HG03378 (cell line): ENCODE results near the gene ITGB8.

Source experiments
- ATAC-seq: cut with Tn5 transposase; IDR thresholded peaks from one replicate; pipeline ENCODE4 v1.9.1; 2021; ENCODE audit warnings: mild to moderate bottlenecking, moderate library complexity; ENCODE audit not compliant: unreplicated experiment

The ITGB8 gene

GRCh38 chr7:20307119-20307518 lies 23.6 kb upstream of the ITGB8 start:
- ATAC-seq: peak; percentile 70

GRCh38 chr7:20307901-20308300 lies 22.8 kb upstream of the ITGB8 start:
- ATAC-seq: no peak

DNA sequence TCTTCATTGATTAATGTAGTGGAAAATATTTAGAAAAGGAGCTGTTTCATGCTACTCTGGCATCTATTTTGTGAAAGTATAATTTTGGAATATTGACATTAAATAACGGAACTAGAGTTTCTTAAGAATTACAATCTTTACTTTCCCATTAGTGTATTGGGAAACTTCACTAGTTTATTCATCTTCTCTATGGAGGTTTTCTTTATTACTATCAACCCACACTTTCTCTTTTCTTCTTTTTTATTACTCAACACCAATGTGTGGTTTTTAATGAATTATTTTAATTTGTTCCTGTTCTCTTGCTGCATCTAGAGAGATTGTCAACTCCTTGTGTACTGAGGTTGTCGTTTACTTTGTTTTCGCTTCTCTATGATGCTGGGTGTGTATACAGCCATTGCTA lies 20.4 kb upstream of the ITGB8 start:
- no peak for ATAC-seq

DNA sequence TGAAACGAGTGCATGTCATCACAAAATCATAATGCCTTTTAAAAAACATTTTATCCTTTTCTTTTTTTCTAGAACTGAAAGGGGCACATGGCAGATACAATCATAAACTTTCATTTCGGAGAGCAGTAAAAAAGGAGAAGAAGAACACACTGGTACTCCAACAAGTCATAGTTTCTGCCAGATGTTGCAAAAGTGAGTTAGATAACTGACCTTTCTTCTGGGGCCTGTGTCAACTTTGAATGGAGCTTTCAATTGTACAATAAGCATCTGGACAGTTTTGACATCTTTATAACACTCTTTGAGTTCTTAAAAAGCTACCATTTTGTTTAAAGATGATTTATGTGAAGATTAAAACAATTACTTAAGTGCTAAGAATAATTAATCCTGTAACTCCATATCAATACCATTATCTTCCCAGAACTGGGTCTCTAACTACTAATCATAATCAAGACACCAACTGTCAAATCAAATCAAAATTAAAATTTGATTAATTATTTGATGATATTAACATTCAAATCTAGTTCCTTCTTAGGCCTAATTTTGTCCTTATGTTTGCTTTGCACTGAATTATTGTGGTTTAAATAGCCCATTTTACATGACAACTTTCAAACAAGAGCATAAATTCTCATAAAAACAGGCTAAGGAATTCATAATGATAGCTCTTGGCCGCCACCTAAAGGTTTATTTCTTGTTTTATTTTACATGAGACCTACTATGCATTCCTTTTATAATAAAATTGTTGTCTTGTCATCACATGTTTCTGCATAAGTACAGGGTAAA lies 19.5 kb upstream of the ITGB8 start:
- peak; percentile 59 for ATAC-seq

DNA sequence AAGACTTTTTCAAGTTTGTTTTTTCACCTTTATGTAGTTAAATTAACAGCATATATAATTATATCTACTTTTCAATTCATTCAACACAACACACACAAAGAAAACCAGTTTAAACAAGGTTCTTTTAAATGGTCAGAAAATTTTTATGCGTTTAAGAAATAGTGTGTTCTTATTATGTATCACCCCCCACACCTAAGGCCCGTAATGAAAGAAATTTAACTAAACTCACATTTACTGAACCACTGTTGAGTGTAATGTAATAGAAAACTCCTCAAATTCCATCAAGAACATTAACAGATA lies 19.0 kb upstream of the ITGB8 start:
- no peak for ATAC-seq

- ATAC-seq: no peak
Observed at GRCh38 chr7:20312562-20312961, 18.1 kb upstream of the ITGB8 start.

- ATAC-seq: no peak
Observed at GRCh38 chr7:20313626-20314025, 17.1 kb upstream of the ITGB8 start.

GRCh38 chr7:20314198-20314597 lies 16.5 kb upstream of the ITGB8 start:
- ATAC-seq: no peak

DNA sequence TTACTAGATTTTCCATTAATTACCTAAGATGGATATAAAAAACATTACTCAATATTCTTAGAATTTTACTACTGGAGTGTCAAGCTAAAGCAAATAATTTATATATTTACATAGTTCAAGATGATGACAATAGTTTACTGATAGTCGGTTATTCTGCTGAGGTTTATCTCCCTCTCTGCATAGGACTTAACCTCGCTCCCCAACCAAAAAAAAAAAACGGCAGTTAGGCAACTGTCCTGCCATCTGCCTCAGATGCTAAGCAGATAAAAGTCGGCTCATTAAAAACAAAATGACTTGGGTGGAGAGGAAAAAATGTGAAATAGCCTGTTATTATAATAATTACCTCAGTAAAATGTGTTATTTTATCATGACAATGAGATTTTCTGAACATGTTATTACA lies 14.0 kb upstream of the ITGB8 start:
- ATAC-seq: no peak

- no peak for ATAC-seq
Observed at GRCh38 chr7:20317413-20317812, 13.3 kb upstream of the ITGB8 start.

- no peak for ATAC-seq
Observed at GRCh38 chr7:20318933-20319332, 11.8 kb upstream of the ITGB8 start.

GRCh38 chr7:20320322-20320721 lies 10.4 kb upstream of the ITGB8 start:
- ATAC-seq: no peak

DNA sequence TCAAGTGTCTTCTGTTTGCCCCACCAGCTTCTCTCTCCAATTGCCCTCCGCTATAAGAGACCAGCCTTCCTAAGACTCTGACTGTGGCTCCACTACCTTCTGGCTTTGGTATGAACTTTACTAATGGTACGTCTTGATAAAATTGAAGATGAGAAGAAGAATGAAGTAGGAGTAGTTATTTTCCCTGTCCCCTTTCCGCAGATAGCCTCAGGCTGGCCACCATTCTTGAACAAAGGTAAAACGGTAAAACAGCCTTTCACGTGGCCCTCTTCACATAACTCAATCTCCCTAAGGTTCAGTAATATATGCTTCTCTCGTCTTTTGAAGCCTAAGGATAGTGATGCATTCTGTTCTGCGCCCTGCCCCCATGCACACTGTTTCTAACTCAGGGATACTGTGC lies 9.9 kb upstream of the ITGB8 start:
- no peak for ATAC-seq

- ATAC-seq: no peak
Observed at GRCh38 chr7:20323595-20323994, 7.1 kb upstream of the ITGB8 start.

GRCh38 chr7:20326342-20326741 lies 4.4 kb upstream of the ITGB8 start:
- no peak for ATAC-seq

- ATAC-seq: no peak
Observed at GRCh38 chr7:20327055-20327454, 3.6 kb upstream of the ITGB8 start.

DNA sequence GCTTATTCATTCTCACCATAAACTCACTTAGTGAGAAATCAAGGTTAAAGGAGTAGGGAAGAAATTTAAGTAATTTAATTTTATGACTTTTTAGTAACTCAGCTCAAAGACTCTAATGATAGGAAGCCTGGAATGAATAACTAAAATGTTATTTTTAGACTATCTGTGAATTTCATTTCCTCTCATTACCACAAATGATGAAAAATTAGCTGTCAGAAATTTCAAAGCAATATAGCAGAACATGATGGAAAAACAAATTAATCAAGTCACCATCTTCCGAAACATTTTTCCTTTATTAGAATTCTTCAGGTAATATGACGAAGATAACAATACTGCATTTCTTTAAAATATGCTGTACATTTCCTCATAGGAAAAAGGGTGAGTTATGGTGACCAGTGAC lies 2.7 kb upstream of the ITGB8 start:
- no peak for ATAC-seq

- no peak for ATAC-seq
Observed at GRCh38 chr7:20328692-20329091, 2.0 kb upstream of the ITGB8 start.

DNA sequence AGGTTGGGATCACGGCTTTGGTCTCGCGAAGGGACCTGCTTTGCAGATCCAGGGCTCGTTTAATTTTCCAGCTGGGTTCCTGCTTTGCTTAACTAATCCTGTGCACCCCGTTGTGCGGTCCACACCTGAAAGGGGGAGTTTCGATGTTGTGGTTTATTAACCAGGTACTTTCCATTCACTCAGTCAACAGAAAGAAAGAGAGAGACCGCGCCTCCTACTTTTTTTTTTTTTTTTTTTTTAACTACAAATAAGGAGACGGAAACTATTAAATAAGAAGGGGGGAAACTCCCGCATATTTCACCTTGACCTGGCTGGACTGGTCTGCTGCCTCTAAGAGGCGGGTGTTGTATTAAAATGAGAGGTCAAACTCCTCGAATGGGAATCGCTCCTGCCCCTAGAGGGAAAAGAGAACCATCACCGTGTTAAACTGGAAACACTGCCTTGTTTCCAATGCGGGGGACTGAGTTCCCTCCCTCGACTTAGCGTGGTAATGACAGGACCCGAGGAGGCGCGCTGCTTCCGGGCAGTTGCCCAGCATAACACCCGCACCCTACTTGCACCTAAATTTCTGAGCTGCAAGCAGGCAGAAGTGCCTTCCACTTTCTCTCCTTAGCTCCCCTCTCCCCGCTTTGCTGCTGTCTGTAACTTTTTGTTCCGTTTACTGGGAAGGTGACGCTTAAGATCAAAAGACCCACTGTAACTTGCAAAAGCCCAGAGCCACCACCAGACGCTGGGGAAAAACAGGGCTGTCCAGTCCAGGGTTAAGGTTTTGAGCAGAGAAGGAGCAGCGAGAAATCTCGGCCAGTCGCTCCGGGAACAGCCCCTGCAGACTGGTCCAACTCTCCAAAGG lies 1.1 kb upstream of the ITGB8 start:
- ATAC-seq: peak; percentile 54

DNA sequence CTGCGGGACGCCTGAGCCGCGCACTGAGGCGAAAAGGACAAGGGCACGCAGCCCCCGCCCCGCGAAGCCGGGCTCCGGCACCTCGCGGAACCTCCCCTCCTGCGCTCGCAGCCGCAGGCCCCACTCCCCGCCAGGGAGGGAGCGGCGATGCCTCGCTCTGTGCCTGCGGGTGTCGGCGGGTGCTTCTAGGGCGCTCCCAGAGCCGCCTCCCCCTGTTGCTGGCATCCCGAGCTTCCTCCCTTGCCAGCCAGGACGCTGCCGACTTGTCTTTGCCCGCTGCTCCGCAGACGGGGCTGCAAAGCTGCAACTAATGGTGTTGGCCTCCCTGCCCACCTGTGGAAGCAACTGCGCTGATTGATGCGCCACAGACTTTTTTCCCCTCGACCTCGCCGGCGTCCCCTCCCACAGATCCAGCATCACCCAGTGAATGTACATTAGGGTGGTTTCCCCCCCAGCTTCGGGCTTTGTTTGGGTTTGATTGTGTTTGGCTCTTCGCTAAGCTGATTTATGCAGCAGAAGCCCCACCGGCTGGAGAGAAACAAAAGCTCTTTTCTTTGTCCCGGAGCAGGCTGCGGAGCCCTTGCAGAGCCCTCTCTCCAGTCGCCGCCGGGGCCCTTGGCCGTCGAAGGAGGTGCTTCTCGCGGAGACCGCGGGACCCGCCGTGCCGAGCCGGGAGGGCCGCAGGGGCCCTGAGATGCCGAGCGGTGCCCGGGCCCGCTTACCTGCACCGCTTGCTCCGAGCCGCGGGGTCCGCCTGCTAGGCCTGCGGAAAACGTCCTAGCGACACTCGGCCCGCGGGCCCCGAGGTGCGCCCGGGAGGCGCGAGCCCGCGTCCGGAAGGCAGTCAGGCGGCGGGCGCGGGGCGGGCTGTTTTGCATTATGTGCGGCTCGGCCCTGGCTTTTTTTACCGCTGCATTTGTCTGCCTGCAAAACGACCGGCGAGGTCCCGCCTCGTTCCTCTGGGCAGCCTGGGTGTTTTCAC lies 519 bp downstream of the ITGB8 start:
- ATAC-seq: peak; percentile 11
